Measurements from ENCODE around the gene RNF207.

GRCh38 chr1:6191968-6192367 is 14.0 kb upstream of the RNF207 start:
- TF ChIP-seq CTCF (IDR thresholded peaks at IDR 0.05) (no peak), POLR2A (IDR thresholded peaks at IDR 0.05) (no peak), POLR2AphosphoS5 (IDR thresholded peaks at IDR 0.05; ENCODE audit: insufficient read depth in 1 of 2, low read depth in 1 of 2) (no peak)
